GM23248 (cell line): ENCODE data around the gene KCNE4.

Experiments used
- EZH2 ChIP-seq: fragments of 200-600 bp; sonication (generic); IDR thresholded peaks from 2 replicates; pipeline ENCODE4 v1.6.1; 2018; ENCODE audit warnings: antibody characterized with exemption, mild to moderate bottlenecking; ENCODE audit not compliant: insufficient read depth, poor library complexity, severe bottlenecking
- EZH2phosphoT487 ChIP-seq: fragments of 200-600 bp; sonication (generic); IDR thresholded peaks from 2 replicates; pipeline ENCODE4 v1.6.1; 2018; ENCODE audit warnings: antibody characterized with exemption, moderate library complexity, mild to moderate bottlenecking, low read depth; ENCODE audit not compliant: insufficient read depth

DNA sequence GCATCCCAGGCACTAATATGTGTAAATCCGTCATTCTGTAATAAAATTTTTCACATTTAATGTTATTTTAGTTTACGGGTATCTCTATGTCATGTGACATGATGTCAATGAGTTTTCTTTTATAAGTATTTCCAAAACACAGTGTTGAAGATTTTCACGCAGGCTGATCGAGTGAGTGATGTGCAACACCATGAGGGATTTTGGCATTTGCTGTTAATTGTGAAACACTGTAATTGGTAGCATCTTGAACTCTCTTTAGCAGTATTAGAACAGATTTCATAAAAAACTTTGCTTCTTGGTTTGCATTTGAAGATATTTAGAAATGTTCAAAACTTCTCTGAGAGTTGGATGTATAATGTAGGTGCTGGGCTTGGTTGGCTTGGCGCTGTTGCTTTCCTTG, 35.5 kb downstream of the KCNE4 start:
- TF ChIP-seq EZH2phosphoT487 (no peak), EZH2 (no peak)
